DND-41 (cell line): ENCODE results near the gene CHID1.

ENCODE experiments used
- ATAC-seq: fragments of 200-7000 bp; cut with Tn5 transposase; 3 replicates; pipeline ENCODE4 v1.9.1; 2021; ENCODE audit warnings: low read depth; ENCODE audit not compliant: insufficient read depth
- DNase-seq: peaks from one replicate; pipeline ENCODE4 v3.0.0-alpha.2; 2020
- H2AFZ ChIP-seq: 2 replicates; pipeline ENCODE4 v1.6.0; 2012; ENCODE audit warnings: low read depth, low read length
- H3K27ac ChIP-seq: 2 replicates; pipeline ENCODE4 v1.5.1; 2012; ENCODE audit warnings: low read length, inconsistent platforms
- H3K27me3 ChIP-seq: fragments of 200-600 bp; sonication (generic); 2 replicates; pipeline ENCODE4 v1.6.0; 2012; ENCODE audit warnings: low read length, mild to moderate bottlenecking, inconsistent platforms; ENCODE audit not compliant: insufficient read depth, poor library complexity
- H3K36me3 ChIP-seq: 2 replicates; pipeline ENCODE4 v1.5.1; 2012; ENCODE audit warnings: low read length, inconsistent platforms; ENCODE audit not compliant: insufficient read depth
- H3K4me1 ChIP-seq: 2 replicates; pipeline ENCODE4 v1.5.1; 2012; ENCODE audit warnings: mild to moderate bottlenecking, low read length; ENCODE audit not compliant: insufficient read depth
- H3K4me2 ChIP-seq: 2 replicates; pipeline ENCODE4 v1.6.0; 2012; ENCODE audit warnings: mild to moderate bottlenecking, moderate library complexity, low read length, inconsistent platforms; ENCODE audit not compliant: insufficient read depth
- H3K4me3 ChIP-seq, 2 experiments: fragments of 200-600 bp in 1 of 2; shearing (Covaris generic) in 1 of 2; 2 replicates each; pipeline ENCODE4 v1.5.1; 2012 to 2016; ENCODE audit warnings: inconsistent platforms in 2 of 2, low read length in 2 of 2, mild to moderate bottlenecking in 2 of 2, low read depth in 1 of 2, moderate library complexity in 1 of 2
- H3K79me2 ChIP-seq: 2 replicates; pipeline ENCODE4 v1.6.0; 2012; ENCODE audit warnings: low read length, inconsistent platforms; ENCODE audit not compliant: insufficient read depth
- H3K9ac ChIP-seq: 2 replicates; pipeline ENCODE4 v1.6.0; 2012; ENCODE audit warnings: low read depth, mild to moderate bottlenecking, inconsistent platforms, low read length, moderate library complexity
- H3K9me3 ChIP-seq: 2 replicates; pipeline ENCODE4 v1.5.1; 2012; ENCODE audit warnings: low read length, moderate library complexity, mild to moderate bottlenecking, inconsistent platforms; ENCODE audit not compliant: insufficient read depth, severe bottlenecking
- H4K20me1 ChIP-seq: 2 replicates; pipeline ENCODE4 v1.6.0; 2012; ENCODE audit warnings: low read length; ENCODE audit not compliant: insufficient read depth
- CTCF ChIP-seq: IDR thresholded peaks from 2 replicates; pipeline ENCODE4 v1.5.1; 2012; ENCODE audit warnings: borderline replicate concordance, low read length, moderate library complexity, mild to moderate bottlenecking; ENCODE audit not compliant: poor library complexity, severe bottlenecking; ENCODE audit errors: extremely low read depth
- EZH2 ChIP-seq: IDR thresholded peaks from 3 replicates; pipeline ENCODE4 v1.6.1; 2012; ENCODE audit warnings: borderline replicate concordance, low read depth, mild to moderate bottlenecking, moderate library complexity, low read length, inconsistent platforms; ENCODE audit not compliant: severe bottlenecking

CHID1 gene

GRCh38 chr11:917426-917825 is 6.8 kb upstream of the CHID1 start:
- Histone ChIP-seq H3K27ac (no peak overlapping the region), H3K9ac (no peak overlapping the region), H3K4me2 (no peak overlapping the region), H3K9me3 (no peaks in the 10 kb centered on the region), H3K27me3 (no peaks in the 10 kb centered on the region), H3K36me3 (no peaks in the 10 kb centered on the region), H3K4me3 (no peak overlapping the region), H2AFZ (no peak overlapping the region), H3K79me2 (no peaks in the 10 kb centered on the region), H3K4me1 (no peaks in the 10 kb centered on the region), H4K20me1 (no peaks in the 10 kb centered on the region)
- DNase-seq (no peak), ATAC-seq (no peak)
- no peak for TF ChIP-seq CTCF
- TF ChIP-seq EZH2 = no peak

- H3K4me1 ChIP-seq = peaks cover 12% of the 10 kb centered on the region
- no peak overlapping the region for H2AFZ ChIP-seq
These were observed 4.3 kb upstream of the CHID1 start for GRCh38 chr11:914747-915501.

GRCh38 chr11:914204-914603 is 3.6 kb upstream of the CHID1 start:
- Histone ChIP-seq H3K4me2 (no peak overlapping the region), H3K4me3 (no peak overlapping the region), H3K27me3 (no peaks in the 10 kb centered on the region), H3K27ac (no peak overlapping the region), H3K36me3 (peaks cover 3% of the 10 kb centered on the region; the same call in 1 of the 2 replicates), H3K9me3 (no peaks in the 10 kb centered on the region), H3K79me2 (peaks cover 15% of the 10 kb centered on the region), H3K9ac (no peak overlapping the region), H2AFZ (no peak overlapping the region), H3K4me1 (peaks cover 20% of the 10 kb centered on the region), H4K20me1 (peaks cover 4% of the 10 kb centered on the region)
- ATAC-seq (no peak), DNase-seq (no peak)
- TF ChIP-seq CTCF = no peak
- TF ChIP-seq EZH2 = no peak

More at GRCh38 chr11:914747-915501, 4.3 kb upstream of the CHID1 start:
- Histone ChIP-seq H3K27ac (no peak overlapping the region), H4K20me1 (no peaks in the 10 kb centered on the region), H3K4me2 (no peak overlapping the region), H3K79me2 (peaks cover 7% of the 10 kb centered on the region), H3K9ac (no peak overlapping the region), H3K4me3 (no peak overlapping the region), H3K9me3 (no peaks in the 10 kb centered on the region), H3K36me3 (no peaks in the 10 kb centered on the region; the same call in 1 of the 2 replicates), H3K27me3 (no peaks in the 10 kb centered on the region)
- no peak for DNase-seq
- no peak for ATAC-seq
- TF ChIP-seq EZH2 (no peak), CTCF (no peak)

GRCh38 chr11:913043-913442 is 2.4 kb upstream of the CHID1 start:
- H3K9me3 ChIP-seq = no peaks in the 10 kb centered on the region
- peaks cover 16% of the 10 kb centered on the region for H4K20me1 ChIP-seq
- H3K27ac ChIP-seq = no peak overlapping the region
- peaks cover 13% of the 10 kb centered on the region for H3K36me3 ChIP-seq
- no peak overlapping the region for H3K4me2 ChIP-seq
- H2AFZ ChIP-seq = no peak overlapping the region
- peaks cover 26% of the 10 kb centered on the region for H3K79me2 ChIP-seq
- H3K27me3 ChIP-seq = no peaks in the 10 kb centered on the region
- H3K4me3 ChIP-seq = no peak overlapping the region
- peaks cover 30% of the 10 kb centered on the region for H3K4me1 ChIP-seq
- ATAC-seq = no peak
- no peak overlapping the region for H3K9ac ChIP-seq
- no peak for DNase-seq
- no peak for TF ChIP-seq CTCF
- TF ChIP-seq EZH2 = no peak
